Mesenchymal stem cell (in vitro differentiated cells and primary cell): Measurements from ENCODE around the gene SNX24.
A peak's percentile ranks its signal among the peaks of the same experiment; 100 is the strongest.

Experiments
- DNase-seq: peaks from one replicate; pipeline ENCODE4 v3.0.0-alpha.2; 2013
- H2AFZ ChIP-seq: one replicate; pipeline ENCODE4 v1.6.1; 2013; ENCODE audit warnings: low read depth, mild to moderate bottlenecking, control low read depth, inconsistent platforms, low read length, moderate library complexity
- H2AK5ac ChIP-seq: 2 replicates; pipeline ENCODE4 v1.6.1; 2013; ENCODE audit warnings: low read length, moderate library complexity, mild to moderate bottlenecking, inconsistent platforms; ENCODE audit not compliant: severe bottlenecking
- H2BK120ac ChIP-seq: one replicate; pipeline ENCODE4 v1.6.1; 2013; ENCODE audit warnings: low read depth, mild to moderate bottlenecking, inconsistent platforms, low read length, moderate library complexity
- H2BK12ac ChIP-seq, 2 experiments: one replicate each; pipeline ENCODE4 v1.6.1; 2013; ENCODE audit warnings: inconsistent platforms in 2 of 2, low read length in 2 of 2, mild to moderate bottlenecking in 2 of 2, moderate library complexity in 2 of 2, control low read depth in 1 of 2
- H2BK15ac ChIP-seq: one replicate; pipeline ENCODE4 v1.6.1; 2013; ENCODE audit warnings: mild to moderate bottlenecking, low read depth, inconsistent platforms; ENCODE audit not compliant: poor library complexity, severe bottlenecking
- H2BK5ac ChIP-seq: 2 replicates; pipeline ENCODE4 v1.6.1; 2013; ENCODE audit warnings: low read depth, mild to moderate bottlenecking, low read length, control low read depth, inconsistent platforms; ENCODE audit not compliant: poor library complexity, severe bottlenecking
- H3K14ac ChIP-seq, 2 experiments: one replicate each; pipeline ENCODE4 v1.6.1; 2013; ENCODE audit warnings: inconsistent platforms in 2 of 2, low read length in 2 of 2, control low read depth in 1 of 2, mild to moderate bottlenecking in 1 of 2, moderate library complexity in 1 of 2
- H3K18ac ChIP-seq, 2 experiments: one replicate each; pipeline ENCODE4 v1.6.1; 2013; ENCODE audit warnings: inconsistent platforms in 2 of 2, low read length in 2 of 2, control low read depth in 1 of 2, low read depth in 1 of 2, mild to moderate bottlenecking in 1 of 2
- H3K23ac ChIP-seq, 2 experiments: one replicate each; pipeline ENCODE4 v1.6.1; 2013; ENCODE audit warnings: inconsistent platforms in 2 of 2, low read length in 2 of 2, mild to moderate bottlenecking in 2 of 2, moderate library complexity in 2 of 2, control low read depth in 1 of 2
- H3K27ac ChIP-seq: 2 replicates; pipeline ENCODE4 v1.5.1; 2013; ENCODE audit warnings: mild to moderate bottlenecking, moderate library complexity, low read length, control low read depth, inconsistent platforms; ENCODE audit not compliant: poor library complexity, severe bottlenecking
- H3K27me3 ChIP-seq, 2 experiments: 2 replicates each; pipeline versions ENCODE4 v1.6.1 to v1.7.0; 2013; ENCODE audit warnings: low read length in 2 of 2, mild to moderate bottlenecking in 2 of 2, moderate library complexity in 2 of 2, control low read depth in 1 of 2, inconsistent platforms in 1 of 2; ENCODE audit not compliant: control insufficient read depth in 1 of 2, insufficient read depth in 1 of 2
- H3K36me3 ChIP-seq, 2 experiments: 2 replicates each; pipeline versions ENCODE4 v1.6.1 to v1.7.0; 2013; ENCODE audit warnings: low read length in 2 of 2, control low read depth in 1 of 2, inconsistent platforms in 1 of 2, low read depth in 1 of 2, mild to moderate bottlenecking in 1 of 2; ENCODE audit not compliant: insufficient read depth in 2 of 2, control insufficient read depth in 1 of 2
- H3K4ac ChIP-seq, 2 experiments: one replicate each; pipeline ENCODE4 v1.6.1; 2013; ENCODE audit warnings: inconsistent platforms in 2 of 2, low read length in 2 of 2, mild to moderate bottlenecking in 2 of 2, moderate library complexity in 2 of 2, control low read depth in 1 of 2, low read depth in 1 of 2
- H3K4me1 ChIP-seq: 2 replicates; pipeline ENCODE4 v1.6.1; 2013; ENCODE audit warnings: low read depth, low read length, control low read depth; ENCODE audit not compliant: control insufficient read depth, insufficient read depth
- H3K4me2 ChIP-seq: 2 replicates; pipeline ENCODE4 v1.6.1; 2013; ENCODE audit warnings: low read length, mild to moderate bottlenecking, inconsistent platforms; ENCODE audit not compliant: poor library complexity, severe bottlenecking
- H3K4me3 ChIP-seq, 2 experiments: 2 replicates each; pipeline versions ENCODE4 v1.5.1 to v1.7.0; 2013; ENCODE audit warnings: low read length in 2 of 2, mild to moderate bottlenecking in 2 of 2, control low read depth in 1 of 2, low read depth in 1 of 2; ENCODE audit not compliant: insufficient read depth in 1 of 2
- H3K79me1 ChIP-seq: replicated peaks from 2 replicates; pipeline ENCODE4 v1.6.1; 2013; ENCODE audit warnings: mild to moderate bottlenecking, control low read depth, low read length, inconsistent platforms; ENCODE audit not compliant: poor library complexity, severe bottlenecking
- H3K9ac ChIP-seq: 2 replicates; pipeline ENCODE4 v1.7.0; 2013; ENCODE audit warnings: mild to moderate bottlenecking, low read length, moderate library complexity
- H3K9me3 ChIP-seq: 2 replicates; pipeline ENCODE4 v1.7.0; 2013; ENCODE audit warnings: mild to moderate bottlenecking, low read length; ENCODE audit not compliant: control insufficient read depth
- H4K8ac ChIP-seq: one replicate; pipeline ENCODE4 v1.6.1; 2013; ENCODE audit warnings: inconsistent platforms, mild to moderate bottlenecking, low read length, moderate library complexity
- H4K91ac ChIP-seq: one replicate; pipeline ENCODE4 v1.6.1; 2013; ENCODE audit warnings: mild to moderate bottlenecking, low read length, inconsistent platforms
- WGBS: methylation state at CpG from one replicate; pipeline ENCODE4 v1.1.7; 2013; ENCODE audit warnings: mixed read lengths; 5-methylcytosine and 5-hydroxymethylcytosine counted together

The SNX24 gene

GRCh38 chr5:122937914-122938313 lies 92.5 kb downstream of the SNX24 start:
- no peak overlapping the region for H2AK5ac ChIP-seq
- peak overlapping the region in 1 of 2 experiments; percentile 64 for H3K18ac ChIP-seq
- no peaks in the 10 kb centered on the region for H3K27me3 ChIP-seq
- H2BK120ac ChIP-seq: no peak overlapping the region
- H3K4me2 ChIP-seq: no peak overlapping the region
- no peak for DNase-seq
- peaks cover 1% of the 10 kb centered on the region for H3K4me1 ChIP-seq
- no peak overlapping the region for H3K4me3 ChIP-seq
- no peak overlapping the region for H3K4ac ChIP-seq
- H3K9me3 ChIP-seq: no peaks in the 10 kb centered on the region
- H3K14ac ChIP-seq: no peak overlapping the region
- H2AFZ ChIP-seq: no peak overlapping the region
- H3K36me3 ChIP-seq: peaks cover 8 to 11% of the 10 kb centered on the region in 2 experiments
- no peak overlapping the region for H3K27ac ChIP-seq
- no peak overlapping the region for H2BK12ac ChIP-seq
- no peak overlapping the region for H2BK15ac ChIP-seq
- 83% methylated on average over 4 of the region's 4 CpGs for WGBS
- no peak overlapping the region for H4K91ac ChIP-seq
- H3K79me1 ChIP-seq: peaks cover 22% of the 10 kb centered on the region
- peak overlapping the region; percentile 19 for H4K8ac ChIP-seq
- H3K23ac ChIP-seq: peak overlapping the region in 1 of 2 experiments; percentile 75
- no peak overlapping the region for H2BK5ac ChIP-seq
- no peak overlapping the region for H3K9ac ChIP-seq

DNA sequence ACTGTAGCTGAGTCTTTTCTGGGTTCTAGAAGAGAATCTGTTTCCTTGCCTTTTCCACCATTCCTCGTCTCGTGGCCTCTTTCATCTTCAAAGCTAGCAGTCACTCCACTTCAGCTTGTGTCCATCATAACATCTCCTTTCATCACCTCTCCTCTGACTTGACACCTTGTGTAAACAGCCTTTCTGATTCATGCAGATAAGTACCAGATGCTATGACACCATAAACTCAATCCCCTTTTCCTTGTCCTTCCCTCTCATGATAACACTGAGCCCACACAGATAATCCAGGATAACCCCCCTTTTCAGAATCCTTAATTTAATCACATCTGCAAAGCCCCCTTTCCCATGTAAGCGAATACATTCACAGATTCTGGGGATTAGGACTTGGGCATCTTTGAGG lies 95.5 kb downstream of the SNX24 start:
- H2BK5ac ChIP-seq: no peak overlapping the region
- H3K14ac ChIP-seq: no peak overlapping the region
- H3K18ac ChIP-seq: no peak overlapping the region
- no peak overlapping the region for H4K8ac ChIP-seq
- peaks cover 20% of the 10 kb centered on the region for H3K79me1 ChIP-seq
- H2BK12ac ChIP-seq: no peak overlapping the region
- peaks cover 1% of the 10 kb centered on the region for H3K4me1 ChIP-seq
- H3K4ac ChIP-seq: no peak overlapping the region
- no peak overlapping the region for H3K4me2 ChIP-seq
- H3K27ac ChIP-seq: no peak overlapping the region
- no peak overlapping the region for H2AK5ac ChIP-seq
- H3K27me3 ChIP-seq: no peaks in the 10 kb centered on the region
- peaks cover 5 to 11% of the 10 kb centered on the region in 2 experiments for H3K36me3 ChIP-seq
- no peaks in the 10 kb centered on the region for H3K9me3 ChIP-seq
- no peak for DNase-seq
- no peak overlapping the region for H2BK15ac ChIP-seq
- H4K91ac ChIP-seq: no peak overlapping the region
- no peak overlapping the region for H3K9ac ChIP-seq
- H2BK120ac ChIP-seq: no peak overlapping the region
- no peak overlapping the region for H3K4me3 ChIP-seq
- no peak overlapping the region for H3K23ac ChIP-seq
- H2AFZ ChIP-seq: no peak overlapping the region
- WGBS: 85% methylated on average over 3 of the region's 3 CpGs

- Histone ChIP-seq H3K4ac (no peak overlapping the region), H3K79me1 (peaks cover 22% of the 10 kb centered on the region), H3K18ac (no peak overlapping the region), H3K36me3 (peaks cover 6 to 15% of the 10 kb centered on the region in 2 experiments), H3K4me2 (no peak overlapping the region), H2BK12ac (no peak overlapping the region), H3K9me3 (no peaks in the 10 kb centered on the region), H3K23ac (no peak overlapping the region), H3K27ac (no peak overlapping the region), H2BK120ac (no peak overlapping the region), H2AK5ac (no peak overlapping the region), H4K91ac (no peak overlapping the region), H4K8ac (no peak overlapping the region), H3K4me3 (no peak overlapping the region), H2BK5ac (no peak overlapping the region), H3K14ac (no peak overlapping the region), H2BK15ac (no peak overlapping the region), H3K9ac (no peak overlapping the region), H3K4me1 (peaks cover 2% of the 10 kb centered on the region), H2AFZ (no peak overlapping the region), H3K27me3 (no peaks in the 10 kb centered on the region)
- WGBS: 90% methylated on average over 2 of the region's 2 CpGs
- DNase-seq: no peak
Observed at GRCh38 chr5:122941737-122942136, 96.3 kb downstream of the SNX24 start.

- H3K18ac ChIP-seq: no peak overlapping the region
- H2BK15ac ChIP-seq: no peak overlapping the region
- DNase-seq: peak; percentile 31
- H3K27ac ChIP-seq: no peak overlapping the region
- H3K14ac ChIP-seq: no peak overlapping the region
- H2AFZ ChIP-seq: no peak overlapping the region
- H3K4me2 ChIP-seq: no peak overlapping the region
- no peak overlapping the region for H3K4me3 ChIP-seq
- WGBS: 24% methylated on average over 5 of the region's 8 CpGs
- H4K8ac ChIP-seq: no peak overlapping the region
- H3K4ac ChIP-seq: no peak overlapping the region
- H3K36me3 ChIP-seq: peaks cover 8 to 20% of the 10 kb centered on the region in 2 experiments
- H3K9me3 ChIP-seq: no peaks in the 10 kb centered on the region
- no peaks in the 10 kb centered on the region for H3K27me3 ChIP-seq
- no peak overlapping the region for H2BK12ac ChIP-seq
- no peak overlapping the region for H2AK5ac ChIP-seq
- no peak overlapping the region for H3K23ac ChIP-seq
- H3K9ac ChIP-seq: no peak overlapping the region
- H3K4me1 ChIP-seq: peaks cover 4% of the 10 kb centered on the region
- no peak overlapping the region for H2BK5ac ChIP-seq
- H4K91ac ChIP-seq: no peak overlapping the region
- H2BK120ac ChIP-seq: no peak overlapping the region
- peaks cover 27% of the 10 kb centered on the region for H3K79me1 ChIP-seq
Observed at GRCh38 chr5:122942164-122942914, 96.9 kb downstream of the SNX24 start.
